OCI-LY1 (cell line): ENCODE data around the gene CASZ1.

Source experiments
- H2AFZ ChIP-seq: fragments of 200-600 bp; sonication (generic), shearing (Covaris generic); 2 replicates; pipeline ENCODE4 v1.6.0; 2014; ENCODE audit warnings: antibody characterized with exemption, mild to moderate bottlenecking, low read length
- H3F3A ChIP-seq: fragments of 200-600 bp; sonication (generic), shearing (Covaris generic); 2 replicates; pipeline ENCODE4 v1.6.0; 2014; ENCODE audit warnings: mild to moderate bottlenecking, antibody characterized with exemption, low read length, moderate library complexity; ENCODE audit not compliant: insufficient read depth
- H3K27ac ChIP-seq: fragments of 200-600 bp; sonication (generic); 2 replicates; pipeline ENCODE4 v1.5.1; 2014; ENCODE audit warnings: low read length, mixed run types, mild to moderate bottlenecking, low read depth; ENCODE audit not compliant: poor library complexity, severe bottlenecking
- H3K27me3 ChIP-seq: fragments of 200-600 bp; sonication (generic); 2 replicates; pipeline ENCODE4 v1.6.0; 2014; ENCODE audit warnings: antibody characterized with exemption, mild to moderate bottlenecking, low read length, moderate library complexity; ENCODE audit not compliant: insufficient read depth
- H3K36me3 ChIP-seq: fragments of 200-600 bp; sonication (generic); 2 replicates; pipeline ENCODE4 v1.6.1; 2014; ENCODE audit warnings: mild to moderate bottlenecking, antibody characterized with exemption, low read length, moderate library complexity, mixed read lengths; ENCODE audit not compliant: insufficient read depth
- H3K4me1 ChIP-seq: fragments of 200-600 bp; sonication (generic); 2 replicates; pipeline ENCODE4 v1.5.1; 2014; ENCODE audit warnings: mild to moderate bottlenecking, low read length, moderate library complexity; ENCODE audit not compliant: insufficient read depth, severe bottlenecking
- H3K4me2 ChIP-seq: fragments of 200-600 bp; sonication (generic), shearing (Covaris generic); 2 replicates; pipeline ENCODE4 v1.6.1; 2014; ENCODE audit warnings: low read length
- H3K4me3 ChIP-seq: fragments of 200-600 bp; sonication (generic); 2 replicates; pipeline ENCODE4 v1.5.1; 2014; ENCODE audit warnings: low read length, low read depth, mild to moderate bottlenecking, mixed read lengths; ENCODE audit not compliant: poor library complexity, severe bottlenecking
- H3K79me2 ChIP-seq: fragments of 200-600 bp; shearing (Covaris generic); 2 replicates; pipeline ENCODE4 v1.6.1; 2016; ENCODE audit warnings: mixed run types, low read length, mixed read lengths; ENCODE audit not compliant: insufficient read depth
- H3K9ac ChIP-seq: fragments of 200-600 bp; sonication (generic), shearing (Covaris generic); 2 replicates; pipeline ENCODE4 v1.6.1; 2014; ENCODE audit warnings: mild to moderate bottlenecking, low read length, mixed read lengths
- H3K9me2 ChIP-seq: fragments of 200-600 bp; sonication (generic), shearing (Covaris generic); 2 replicates; pipeline ENCODE4 v1.6.1; 2014; ENCODE audit warnings: low read depth, mild to moderate bottlenecking, low read length, mixed read lengths
- H3K9me3 ChIP-seq: fragments of 200-600 bp; shearing (Covaris generic); 2 replicates; pipeline ENCODE4 v1.6.1; 2014; ENCODE audit warnings: low read length, mixed read lengths
- H4K20me1 ChIP-seq: fragments of 200-600 bp; sonication (generic), shearing (Covaris generic); 2 replicates; pipeline ENCODE4 v1.6.0; 2016; ENCODE audit warnings: mild to moderate bottlenecking, low read length; ENCODE audit not compliant: insufficient read depth
- CTCF ChIP-seq: fragments of 200-600 bp; sonication (generic), shearing (Covaris generic); IDR thresholded peaks from 2 replicates; pipeline ENCODE4 v1.5.1; 2017; ENCODE audit warnings: mild to moderate bottlenecking, antibody characterized with exemption, low read length, moderate library complexity, mixed read lengths
- EZH2 ChIP-seq: fragments of 200-600 bp; sonication (generic), shearing (Covaris generic); IDR thresholded peaks from 2 replicates; pipeline ENCODE4 v1.8.0; 2017; ENCODE audit warnings: borderline replicate concordance, mixed run types, mild to moderate bottlenecking, antibody characterized with exemption, low read length, moderate library complexity, mixed read lengths

The CASZ1 gene

GRCh38 chr1:10800778-10801177 is 4.3 kb upstream of the CASZ1 start:
- H2AFZ ChIP-seq: no peak overlapping the region
- H3K9ac ChIP-seq: no peak overlapping the region
- no peaks in the 10 kb centered on the region for H3F3A ChIP-seq
- peaks cover 9% of the 10 kb centered on the region for H3K4me1 ChIP-seq
- H3K36me3 ChIP-seq: no peaks in the 10 kb centered on the region
- no peaks in the 10 kb centered on the region for H4K20me1 ChIP-seq
- no peak for TF ChIP-seq EZH2
- no peak for TF ChIP-seq CTCF
- no peak overlapping the region for H3K4me3 ChIP-seq
- no peaks in the 10 kb centered on the region for H3K9me3 ChIP-seq
- H3K27me3 ChIP-seq: peaks cover 9% of the 10 kb centered on the region; the same call in 1 of the 2 replicates
- no peak overlapping the region for H3K4me2 ChIP-seq
- H3K79me2 ChIP-seq: no peaks in the 10 kb centered on the region
- H3K9me2 ChIP-seq: no peaks in the 10 kb centered on the region
- no peak overlapping the region for H3K27ac ChIP-seq

GRCh38 chr1:10799726-10800125 is 3.3 kb upstream of the CASZ1 start:
- Histone ChIP-seq H3K4me2 (no peak overlapping the region), H3F3A (no peaks in the 10 kb centered on the region), H3K9me3 (no peaks in the 10 kb centered on the region), H3K4me1 (peaks cover 9% of the 10 kb centered on the region), H3K27me3 (peaks cover 9% of the 10 kb centered on the region; the same call in 1 of the 2 replicates), H2AFZ (no peak overlapping the region), H3K9ac (no peak overlapping the region), H3K27ac (no peak overlapping the region), H3K4me3 (no peak overlapping the region), H3K9me2 (no peaks in the 10 kb centered on the region), H4K20me1 (no peaks in the 10 kb centered on the region), H3K79me2 (no peaks in the 10 kb centered on the region), H3K36me3 (no peaks in the 10 kb centered on the region)
- TF ChIP-seq CTCF (no peak), EZH2 (no peak)

GRCh38 chr1:10795276-10796021 is 997 bp downstream of the CASZ1 start:
- H3K4me2 ChIP-seq: no peak overlapping the region

More at GRCh38 chr1:10795276-10796021, 997 bp downstream of the CASZ1 start:
- no peak overlapping the region for H3K9ac ChIP-seq
- H3K9me2 ChIP-seq: no peaks in the 10 kb centered on the region
- no peaks in the 10 kb centered on the region for H3F3A ChIP-seq
- H3K36me3 ChIP-seq: no peaks in the 10 kb centered on the region
- H3K27me3 ChIP-seq: no peaks in the 10 kb centered on the region; the same call in 1 of the 2 replicates
- H3K79me2 ChIP-seq: no peaks in the 10 kb centered on the region
- no peaks in the 10 kb centered on the region for H3K9me3 ChIP-seq
- no peaks in the 10 kb centered on the region for H4K20me1 ChIP-seq
- TF ChIP-seq EZH2 (no peak), CTCF (no peak)
- no peak overlapping the region for H3K4me3 ChIP-seq
- no peak overlapping the region for H3K27ac ChIP-seq
- H3K4me1 ChIP-seq: no peaks in the 10 kb centered on the region
- no peak overlapping the region for H2AFZ ChIP-seq
